IMR-90 (cell line): Measurements from ENCODE around the gene CYB5R4.

Experiments
- BHLHE40 ChIP-seq: fragments of 150-350 bp; IDR thresholded peaks from 2 replicates; pipeline ENCODE4 v1.6.1; 2016; ENCODE audit warnings: mild to moderate bottlenecking, low read depth, low read length
- CTCF ChIP-seq: conservative IDR thresholded peaks from 2 replicates; pipeline ENCODE4 v1.5.1; 2012; ENCODE audit warnings: mild to moderate bottlenecking, low read depth, low read length, improper control_type of control experiment
- MAFK ChIP-seq: IDR thresholded peaks from 2 replicates; pipeline ENCODE4 v1.6.1; 2012; ENCODE audit warnings: low read depth, low read length, improper control_type of control experiment
- MAZ ChIP-seq: IDR thresholded peaks from 2 replicates; pipeline ENCODE4 v1.6.1; 2012; ENCODE audit warnings: low read depth, mild to moderate bottlenecking, low read length, improper control_type of control experiment, moderate library complexity, borderline replicate concordance
- MXI1 ChIP-seq: IDR thresholded peaks from 2 replicates; pipeline ENCODE4 v1.6.1; 2012; ENCODE audit warnings: low read depth, mild to moderate bottlenecking, low read length, moderate library complexity, borderline replicate concordance
- POLR2A ChIP-seq: IDR thresholded peaks from 2 replicates; pipeline ENCODE4 v1.6.1; 2012; ENCODE audit warnings: mild to moderate bottlenecking, low read depth, low read length
- RAD21 ChIP-seq: IDR thresholded peaks from 2 replicates; pipeline ENCODE4 v1.6.1; 2012; ENCODE audit warnings: low read length, improper control_type of control experiment
- RCOR1 ChIP-seq: IDR thresholded peaks from 2 replicates; pipeline ENCODE4 v1.6.1; 2012; ENCODE audit warnings: mild to moderate bottlenecking, low read length, improper control_type of control experiment; ENCODE audit not compliant: insufficient replicate concordance
- SMC3 ChIP-seq: fragments of 150-350 bp; IDR thresholded peaks from 2 replicates; pipeline ENCODE4 v1.6.1; 2016; ENCODE audit warnings: low read depth, mild to moderate bottlenecking, antibody characterized with exemption, low read length, moderate library complexity

- no peak for TF ChIP-seq POLR2A
- no peak for TF ChIP-seq CTCF
- no peak for TF ChIP-seq RAD21
- no peak for TF ChIP-seq MXI1
- TF ChIP-seq MAZ, result no peak
- TF ChIP-seq RCOR1, result no peak
- no peak for TF ChIP-seq SMC3
- no peak for TF ChIP-seq MAFK
- TF ChIP-seq BHLHE40, result no peak
Measured at GRCh38 chr6:83812595-83812994, 46.9 kb upstream of the CYB5R4 start.
